Measurements from ENCODE around the gene ADCY5. TPM values are rescaled to one million over a fixed set of nuclear protein-coding genes. Genes with fewer than 3 reads are reported as not detected.

Gene ADCY5
- total RNA-seq, 1 experiment from 2014 or later, result 1.4 TPM

DNA sequence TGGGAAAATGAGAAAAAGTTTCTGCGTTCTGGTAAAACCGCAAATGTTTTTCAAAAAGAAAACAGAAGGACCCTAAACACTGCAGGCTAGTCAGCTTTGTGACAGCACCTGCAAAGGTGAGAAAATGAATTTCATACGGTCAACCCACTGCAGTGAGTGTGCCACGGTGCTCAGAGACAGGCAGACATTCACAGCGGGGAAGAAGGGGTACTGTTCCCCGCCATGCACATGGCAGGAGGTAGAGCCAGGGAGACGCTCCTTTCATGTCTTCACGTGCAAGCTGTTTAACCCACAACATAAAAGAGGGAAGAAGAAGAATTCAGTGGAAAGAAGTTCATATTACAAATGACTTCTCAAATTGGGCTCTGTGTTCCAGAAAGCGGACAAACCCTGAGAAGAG, 137.7 kb downstream of the ADCY5 start:
- H3K27ac ChIP-seq (ENCODE audit: low read length), result no peak overlapping the region
- no peak for ATAC-seq
- ChIA-PET CTCF (no interaction called here), POLR2A (no interaction called here)
- no TSS peak for BruUV-seq (replicated peaks)
- no peaks in the 10 kb centered on the region for H3K4me1 ChIP-seq (ENCODE audit: control insufficient read depth, insufficient read depth, low read length)
- intact Hi-C loops (cut with micrococcal nuclease; ENCODE audit: unreplicated experiment), result no loop called here
- no peak overlapping the region for H3K4me3 ChIP-seq (ENCODE audit: low read depth in 2 of 2, low read length in 2 of 2)
- DNase-seq (ENCODE audit: low read depth, low spot score), result no peak
- H3K27me3 ChIP-seq (ENCODE audit: control insufficient read depth, insufficient read depth, low read length), result peaks cover 16% of the 10 kb centered on the region
- TF ChIP-seq REST (IDR thresholded peaks at IDR 0.05; ENCODE audit: insufficient read depth in 1 of 2, low read depth in 2 of 2, low read length in 1 of 2) (no peak), TCF7L2 (IDR thresholded peaks at IDR 0.05; ENCODE audit: low read depth, low read length) (no peak), POLR2AphosphoS5 (IDR thresholded peaks at IDR 0.05; ENCODE audit: low read depth, low read length) (no peak), SIN3A (IDR thresholded peaks at IDR 0.05; ENCODE audit: borderline replicate concordance, insufficient read depth, low read depth, low read length) (no peak), CTCF (IDR thresholded peaks at IDR 0.05) (no peak)
- no peaks in the 10 kb centered on the region for H3K9me3 ChIP-seq (ENCODE audit: control insufficient read depth, insufficient read depth, low read depth, low read length)
- in situ Hi-C loops (cut with HindIII; ENCODE audit: low pct_unique_long_range_greater_than_20kb, low sequenced_read_pairs), result no loop called here
- H3K36me3 ChIP-seq (ENCODE audit: control insufficient read depth, insufficient read depth, low read length), result no peaks in the 10 kb centered on the region

- BruUV-seq (replicated peaks), result no TSS peak
- intact Hi-C loops (cut with micrococcal nuclease; ENCODE audit: unreplicated experiment), result no loop called here
- H3K27me3 ChIP-seq (ENCODE audit: control insufficient read depth, insufficient read depth, low read length), result peaks cover 13% of the 10 kb centered on the region
- TF ChIP-seq REST (IDR thresholded peaks at IDR 0.05; ENCODE audit: insufficient read depth in 1 of 2, low read depth in 2 of 2, low read length in 1 of 2) (no peak), SIN3A (IDR thresholded peaks at IDR 0.05; ENCODE audit: borderline replicate concordance, insufficient read depth, low read depth, low read length) (no peak), TCF7L2 (IDR thresholded peaks at IDR 0.05; ENCODE audit: low read depth, low read length) (no peak), CTCF (IDR thresholded peaks at IDR 0.05) (no peak), POLR2AphosphoS5 (IDR thresholded peaks at IDR 0.05; ENCODE audit: low read depth, low read length) (no peak)
- ATAC-seq (no peak), DNase-seq (ENCODE audit: low read depth, low spot score) (no peak)
- H3K36me3 ChIP-seq (ENCODE audit: control insufficient read depth, insufficient read depth, low read length), result no peaks in the 10 kb centered on the region
- ChIA-PET CTCF (no interaction called here), POLR2A (no interaction called here)
- no peaks in the 10 kb centered on the region for H3K9me3 ChIP-seq (ENCODE audit: control insufficient read depth, insufficient read depth, low read depth, low read length)
- in situ Hi-C loops (cut with HindIII; ENCODE audit: low pct_unique_long_range_greater_than_20kb, low sequenced_read_pairs), result no loop called here
- no peak overlapping the region for H3K27ac ChIP-seq (ENCODE audit: low read length)
- no peaks in the 10 kb centered on the region for H3K4me1 ChIP-seq (ENCODE audit: control insufficient read depth, insufficient read depth, low read length)
- H3K4me3 ChIP-seq (ENCODE audit: low read depth in 2 of 2, low read length in 2 of 2), result no peak overlapping the region
Measured at GRCh38 chr3:123310741-123311140, 138.1 kb downstream of the ADCY5 start.

Data from Panc1 (cell line).